Measurements from ENCODE around the gene TGFB2.

The TGFB2 gene

DNA sequence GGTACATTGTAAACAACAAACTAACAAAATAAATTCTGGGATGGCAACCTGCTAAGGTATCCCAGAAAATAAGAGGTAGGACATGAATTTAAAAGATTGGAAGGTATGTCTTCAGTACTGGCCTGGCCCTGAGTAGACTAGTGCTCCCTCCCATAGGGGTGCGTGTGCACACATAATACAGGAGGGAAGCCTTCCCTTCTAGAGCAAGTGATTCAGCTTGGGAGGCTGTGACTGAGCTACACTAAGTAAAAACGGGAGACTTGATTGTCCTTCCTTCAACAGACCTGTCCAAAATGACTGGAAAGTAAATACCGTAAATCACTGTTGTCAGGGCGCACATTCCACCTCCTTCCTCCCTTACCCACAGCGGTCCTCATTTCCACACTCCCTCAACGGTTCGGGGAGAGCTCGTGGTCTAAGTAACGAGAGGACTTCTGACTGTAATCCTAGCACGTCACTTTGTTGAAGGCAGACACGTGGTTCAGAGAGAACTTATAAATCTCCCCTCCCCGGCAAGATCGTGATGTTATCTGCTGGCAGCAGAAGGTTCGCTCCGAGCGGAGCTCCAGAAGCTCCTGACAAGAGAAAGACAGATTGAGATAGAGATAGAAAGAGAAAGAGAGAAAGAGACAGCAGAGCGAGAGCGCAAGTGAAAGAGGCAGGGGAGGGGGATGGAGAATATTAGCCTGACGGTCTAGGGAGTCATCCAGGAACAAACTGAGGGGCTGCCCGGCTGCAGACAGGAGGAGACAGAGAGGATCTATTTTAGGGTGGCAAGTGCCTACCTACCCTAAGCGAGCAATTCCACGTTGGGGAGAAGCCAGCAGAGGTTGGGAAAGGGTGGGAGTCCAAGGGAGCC is at the start of gene TGFB2:
TSS of gene TGFB2 (plus strand) at position 523 of the 859 bp plus-strand sequence. CDS start 1,366 bp downstream, outside the sequence.
- ChIA-PET CTCF (interaction anchor here (0.7 to 5.2 kb wide), 13 partner anchors 15 to 1467 kb away, joined by 3 to 22 read pairs (median 3); no protein-coding TSS in a partner anchor), POLR2A (interaction anchor here (0.7 to 2.9 kb wide), 20 partner anchors 11 to 1446 kb away, joined by 3 to 19 read pairs (median 4); no protein-coding TSS in a partner anchor)
- H3K4me3 ChIP-seq (ENCODE audit: low read depth, low read length): peak within 1 kb of the TSS; percentile 75
- DNase-seq (ENCODE audit: low read depth, low spot score): no peak
- TF ChIP-seq, protein P1, sequence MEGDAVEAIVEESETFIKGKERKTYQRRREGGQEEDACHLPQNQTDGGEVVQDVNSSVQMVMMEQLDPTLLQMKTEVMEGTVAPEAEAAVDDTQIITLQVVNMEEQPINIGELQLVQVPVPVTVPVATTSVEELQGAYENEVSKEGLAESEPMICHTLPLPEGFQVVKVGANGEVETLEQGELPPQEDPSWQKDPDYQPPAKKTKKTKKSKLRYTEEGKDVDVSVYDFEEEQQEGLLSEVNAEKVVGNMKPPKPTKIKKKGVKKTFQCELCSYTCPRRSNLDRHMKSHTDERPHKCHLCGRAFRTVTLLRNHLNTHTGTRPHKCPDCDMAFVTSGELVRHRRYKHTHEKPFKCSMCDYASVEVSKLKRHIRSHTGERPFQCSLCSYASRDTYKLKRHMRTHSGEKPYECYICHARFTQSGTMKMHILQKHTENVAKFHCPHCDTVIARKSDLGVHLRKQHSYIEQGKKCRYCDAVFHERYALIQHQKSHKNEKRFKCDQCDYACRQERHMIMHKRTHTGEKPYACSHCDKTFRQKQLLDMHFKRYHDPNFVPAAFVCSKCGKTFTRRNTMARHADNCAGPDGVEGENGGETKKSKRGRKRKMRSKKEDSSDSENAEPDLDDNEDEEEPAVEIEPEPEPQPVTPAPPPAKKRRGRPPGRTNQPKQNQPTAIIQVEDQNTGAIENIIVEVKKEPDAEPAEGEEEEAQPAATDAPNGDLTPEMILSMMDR (IDR thresholded peaks at IDR 0.05; ENCODE audit: insufficient read depth, low read length, missing control alignments): peak; percentile 3

DNA sequence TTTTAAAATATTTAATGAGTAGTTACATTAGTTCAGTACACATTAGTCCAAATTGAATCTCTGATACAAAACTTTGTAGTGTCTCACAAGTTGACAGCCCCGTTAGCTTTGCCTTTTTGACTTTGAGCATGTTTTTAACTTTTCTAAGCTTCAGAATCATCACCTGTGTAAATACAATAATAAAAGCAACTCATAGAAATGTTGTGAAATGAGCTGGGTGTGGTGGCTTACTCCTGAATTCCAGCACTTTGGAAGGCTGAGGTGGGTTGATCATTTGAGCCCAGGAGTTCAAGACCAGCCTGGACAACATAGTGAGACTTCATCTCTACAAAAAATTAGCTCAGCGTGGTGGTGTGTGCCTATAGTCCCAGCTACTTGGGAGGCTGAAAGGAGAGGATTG is 49.0 kb upstream of the TGFB2 start:
- ChIA-PET CTCF (interaction anchor here (1.0 to 1.5 kb wide), 3 partner anchors 10 to 1272 kb away, joined by 3 to 5 read pairs (median 3); no protein-coding TSS in a partner anchor), POLR2A (no interaction called here)
- TF ChIP-seq, protein P1 (IDR thresholded peaks at IDR 0.05; ENCODE audit: insufficient read depth, low read length, missing control alignments): no peak
- DNase-seq (ENCODE audit: low read depth, low spot score): no peak
- no peak overlapping the region for H3K4me3 ChIP-seq (ENCODE audit: low read depth, low read length)

DNA sequence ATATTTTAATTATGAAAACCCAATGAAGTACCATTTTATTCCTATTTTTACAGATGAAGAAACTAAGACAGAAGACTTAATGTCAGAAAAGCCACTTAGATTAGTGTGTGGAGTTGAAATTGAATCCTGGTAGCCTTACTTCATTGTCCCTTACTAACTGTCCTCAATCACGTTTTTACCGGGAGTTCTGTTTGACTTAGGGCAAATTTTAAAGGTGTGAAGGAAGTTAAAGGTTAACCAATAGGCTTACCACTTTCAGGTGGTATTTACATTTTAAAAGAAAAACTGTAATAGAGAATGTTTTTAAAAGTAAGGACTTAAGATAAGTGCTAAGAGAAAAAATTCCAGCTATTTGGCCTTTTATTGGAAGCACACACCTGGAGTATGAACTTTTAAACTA is 47.7 kb upstream of the TGFB2 start:
- TF ChIP-seq, protein P1 (IDR thresholded peaks at IDR 0.05; ENCODE audit: insufficient read depth, low read length, missing control alignments): no peak
- ChIA-PET CTCF (interaction anchor here (0.9 to 1.5 kb wide), 4 partner anchors 9 to 1364 kb away, joined by 3 to 5 read pairs (median 4); no protein-coding TSS in a partner anchor), POLR2A (no interaction called here)
- H3K4me3 ChIP-seq (ENCODE audit: low read depth, low read length): no peak overlapping the region
- DNase-seq (ENCODE audit: low read depth, low spot score): no peak

DNA sequence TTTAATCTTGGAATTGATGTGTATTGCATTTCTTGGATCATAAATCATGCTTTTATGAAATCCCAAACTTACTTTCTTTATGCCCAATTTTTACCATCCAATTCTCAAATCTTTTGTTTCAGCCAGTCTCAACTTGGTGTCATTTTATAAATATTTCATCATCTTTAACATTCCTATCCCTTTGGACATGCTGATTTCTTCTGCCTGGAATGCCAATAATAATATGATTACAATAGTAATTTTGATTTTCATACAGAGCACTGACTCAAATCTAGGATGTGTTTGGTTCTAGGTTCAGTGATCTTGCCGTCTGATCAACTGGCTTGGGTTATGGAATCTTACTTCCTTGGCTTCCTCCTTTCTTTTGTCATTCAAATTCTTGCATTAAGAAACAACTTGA is 47.3 kb upstream of the TGFB2 start:
- no peak overlapping the region for H3K4me3 ChIP-seq (ENCODE audit: low read depth, low read length)
- POLR2A ChIA-PET: no interaction called here
- DNase-seq (ENCODE audit: low read depth, low spot score): no peak
- TF ChIP-seq, protein P1 (IDR thresholded peaks at IDR 0.05; ENCODE audit: insufficient read depth, low read length, missing control alignments): no peak
- CTCF ChIA-PET: interaction anchor here (1.0 to 2.2 kb wide), 7 partner anchors 8 to 1363 kb away, joined by 3 to 22 read pairs (median 4); no protein-coding TSS in a partner anchor

DNA sequence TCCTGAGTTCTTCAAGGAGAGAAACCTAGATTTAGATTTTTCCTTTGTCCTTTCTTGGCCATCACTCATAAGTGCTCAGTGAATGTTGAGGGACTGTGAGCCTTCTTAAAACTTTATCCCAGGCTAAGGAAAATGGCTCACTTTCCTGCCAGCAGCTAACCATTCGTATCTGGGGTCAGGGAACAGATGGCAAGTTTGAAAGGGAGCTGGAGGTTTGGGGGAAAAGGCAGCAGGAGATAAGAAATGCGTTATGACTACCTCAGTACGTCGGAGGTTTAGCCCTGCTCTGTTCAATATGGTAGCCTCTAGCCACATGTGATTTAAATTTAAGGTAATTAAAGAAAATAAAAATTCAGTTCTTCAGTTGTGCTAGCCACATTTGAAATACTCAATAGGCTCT is 46.7 kb upstream of the TGFB2 start:
- CTCF ChIA-PET: interaction anchor here (0.9 to 2.2 kb wide), 16 partner anchors 9 to 1514 kb away, joined by 3 to 22 read pairs (median 4); partner anchors contain the start of gene TGFB2
- POLR2A ChIA-PET: interaction anchor here (0.6 kb wide), 1 partner anchor 1751 kb away, joined by 3 read pairs; no protein-coding TSS in a partner anchor
- H3K4me3 ChIP-seq (ENCODE audit: low read depth, low read length): no peak overlapping the region
- TF ChIP-seq, protein P1 (IDR thresholded peaks at IDR 0.05; ENCODE audit: insufficient read depth, low read length, missing control alignments): no peak
- no peak for DNase-seq (ENCODE audit: low read depth, low spot score)

DNA sequence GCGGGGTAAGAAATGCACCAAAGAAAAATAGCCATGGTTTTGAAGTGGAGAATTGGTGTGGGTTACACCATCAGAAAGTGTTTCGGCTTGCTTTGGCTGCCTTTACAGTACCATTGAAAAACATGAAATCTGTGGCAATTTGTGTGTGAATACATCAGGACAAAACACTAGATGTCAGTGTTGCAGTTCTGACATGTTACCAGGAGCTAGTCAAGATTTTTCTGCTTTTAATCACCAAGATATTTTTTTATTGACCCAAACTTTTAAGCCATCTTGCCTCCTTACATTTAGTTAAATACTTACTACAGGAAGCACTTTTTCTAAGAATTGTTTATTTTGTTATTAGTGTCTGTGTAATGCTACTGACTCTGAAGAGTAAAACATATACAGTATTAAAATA is 45.7 kb upstream of the TGFB2 start:
- POLR2A ChIA-PET: no interaction called here
- TF ChIP-seq, protein P1 (IDR thresholded peaks at IDR 0.05; ENCODE audit: insufficient read depth, low read length, missing control alignments): peak; percentile 60
- CTCF ChIA-PET: interaction anchor here (0.6 to 2.2 kb wide), 28 partner anchors 8 to 1513 kb away, joined by 3 to 22 read pairs (median 4); partner anchors contain the start of genes RRP15 and TGFB2
- no peak overlapping the region for H3K4me3 ChIP-seq (ENCODE audit: low read depth, low read length)
- DNase-seq (ENCODE audit: low read depth, low spot score): peak; percentile 23
